ENCODE results near the gene MYH16.

MYH16 gene

DNA sequence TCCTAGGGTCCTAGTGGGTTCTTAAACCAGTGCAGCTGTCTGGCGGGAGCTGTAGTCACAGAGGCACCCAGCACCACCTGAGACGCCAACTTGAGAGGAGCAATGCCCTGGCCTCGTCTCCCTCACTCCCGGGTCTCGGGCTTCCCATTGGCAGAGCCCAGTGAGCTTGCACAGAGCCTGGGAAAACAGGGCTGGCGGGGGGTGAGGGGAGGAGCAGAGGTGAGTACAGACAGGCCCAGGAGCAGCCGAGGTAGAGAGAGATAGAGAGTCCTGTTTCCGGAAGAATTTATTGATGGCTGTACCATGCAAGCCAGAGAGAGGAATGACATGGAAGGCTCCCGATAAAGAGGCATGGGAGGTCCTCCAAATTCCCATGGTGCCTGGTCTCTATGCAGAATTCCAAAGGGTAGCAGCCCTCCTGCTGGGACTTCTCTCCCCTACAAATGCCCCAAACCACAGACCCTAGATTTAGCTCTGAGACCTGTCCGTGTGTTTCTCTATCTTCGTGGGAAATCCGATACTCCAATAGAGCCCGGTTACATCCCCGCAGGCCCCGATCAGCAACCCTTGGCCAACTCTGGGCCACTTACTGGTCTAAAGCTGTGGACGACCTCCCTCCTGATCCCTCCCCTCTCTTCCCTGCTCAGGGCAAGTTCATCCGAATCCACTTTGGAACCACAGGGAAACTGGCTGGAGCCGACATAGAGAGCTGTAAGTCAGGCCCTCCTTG, 20.3 kb upstream of the MYH16 start:
- TF ChIP-seq, protein P1, sequence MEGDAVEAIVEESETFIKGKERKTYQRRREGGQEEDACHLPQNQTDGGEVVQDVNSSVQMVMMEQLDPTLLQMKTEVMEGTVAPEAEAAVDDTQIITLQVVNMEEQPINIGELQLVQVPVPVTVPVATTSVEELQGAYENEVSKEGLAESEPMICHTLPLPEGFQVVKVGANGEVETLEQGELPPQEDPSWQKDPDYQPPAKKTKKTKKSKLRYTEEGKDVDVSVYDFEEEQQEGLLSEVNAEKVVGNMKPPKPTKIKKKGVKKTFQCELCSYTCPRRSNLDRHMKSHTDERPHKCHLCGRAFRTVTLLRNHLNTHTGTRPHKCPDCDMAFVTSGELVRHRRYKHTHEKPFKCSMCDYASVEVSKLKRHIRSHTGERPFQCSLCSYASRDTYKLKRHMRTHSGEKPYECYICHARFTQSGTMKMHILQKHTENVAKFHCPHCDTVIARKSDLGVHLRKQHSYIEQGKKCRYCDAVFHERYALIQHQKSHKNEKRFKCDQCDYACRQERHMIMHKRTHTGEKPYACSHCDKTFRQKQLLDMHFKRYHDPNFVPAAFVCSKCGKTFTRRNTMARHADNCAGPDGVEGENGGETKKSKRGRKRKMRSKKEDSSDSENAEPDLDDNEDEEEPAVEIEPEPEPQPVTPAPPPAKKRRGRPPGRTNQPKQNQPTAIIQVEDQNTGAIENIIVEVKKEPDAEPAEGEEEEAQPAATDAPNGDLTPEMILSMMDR (conservative IDR thresholded peaks at IDR 0.05; ENCODE audit: low read depth, low read length): no peak
- H3K27me3 ChIP-seq (ENCODE audit: insufficient read depth, low read depth): no peaks in the 10 kb centered on the region
- H3K27ac ChIP-seq: no peak overlapping the region
- H2AFZ ChIP-seq (ENCODE audit: low read depth): no peak overlapping the region
- H3K9ac ChIP-seq: no peak overlapping the region
- H3K36me3 ChIP-seq (ENCODE audit: insufficient read depth): no peaks in the 10 kb centered on the region
- no peaks in the 10 kb centered on the region for H3K4me1 ChIP-seq (ENCODE audit: low read depth, poor library complexity, severe bottlenecking)
- no peaks in the 10 kb centered on the region for H4K20me1 ChIP-seq (ENCODE audit: insufficient read depth)
- no peak overlapping the region for H3K4me3 ChIP-seq (IDR thresholded peaks at IDR 0.05; ENCODE audit: insufficient read depth, low read depth, low read length)
- no peak overlapping the region for H3K4me2 ChIP-seq
- H3K79me2 ChIP-seq (ENCODE audit: insufficient read depth, low read depth): no peaks in the 10 kb centered on the region

DNA sequence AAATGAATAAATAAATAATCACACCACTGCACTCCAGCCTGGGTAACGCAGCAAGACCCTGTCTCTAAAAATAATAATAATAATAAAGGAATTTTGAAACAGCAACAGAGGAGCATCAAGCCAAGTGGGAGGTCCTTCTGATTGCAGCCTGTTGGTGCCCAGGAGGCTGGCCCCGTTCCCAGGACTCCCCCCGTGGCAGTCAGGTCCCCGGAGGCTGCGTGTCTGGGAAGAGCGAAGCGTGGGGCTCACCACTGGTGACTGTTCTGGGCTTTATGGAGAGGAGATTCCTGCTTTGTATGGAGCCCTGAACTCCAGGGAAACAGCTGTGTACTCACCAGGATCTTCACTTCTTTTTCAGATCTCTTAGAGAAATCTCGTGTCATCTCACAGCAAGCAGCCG, 19.3 kb upstream of the MYH16 start:
- Histone ChIP-seq H2AFZ (ENCODE audit: low read depth) (no peak overlapping the region), H3K27ac (no peak overlapping the region), H3K36me3 (ENCODE audit: insufficient read depth) (no peaks in the 10 kb centered on the region), H4K20me1 (ENCODE audit: insufficient read depth) (no peaks in the 10 kb centered on the region), H3K79me2 (ENCODE audit: insufficient read depth, low read depth) (no peaks in the 10 kb centered on the region), H3K9ac (no peak overlapping the region), H3K4me1 (ENCODE audit: low read depth, poor library complexity, severe bottlenecking) (no peaks in the 10 kb centered on the region), H3K4me3 (IDR thresholded peaks at IDR 0.05; ENCODE audit: insufficient read depth, low read depth, low read length) (no peak overlapping the region), H3K4me2 (no peak overlapping the region), H3K27me3 (ENCODE audit: insufficient read depth, low read depth) (no peaks in the 10 kb centered on the region)
- TF ChIP-seq, protein P1 (conservative IDR thresholded peaks at IDR 0.05; ENCODE audit: low read depth, low read length): no peak

DNA sequence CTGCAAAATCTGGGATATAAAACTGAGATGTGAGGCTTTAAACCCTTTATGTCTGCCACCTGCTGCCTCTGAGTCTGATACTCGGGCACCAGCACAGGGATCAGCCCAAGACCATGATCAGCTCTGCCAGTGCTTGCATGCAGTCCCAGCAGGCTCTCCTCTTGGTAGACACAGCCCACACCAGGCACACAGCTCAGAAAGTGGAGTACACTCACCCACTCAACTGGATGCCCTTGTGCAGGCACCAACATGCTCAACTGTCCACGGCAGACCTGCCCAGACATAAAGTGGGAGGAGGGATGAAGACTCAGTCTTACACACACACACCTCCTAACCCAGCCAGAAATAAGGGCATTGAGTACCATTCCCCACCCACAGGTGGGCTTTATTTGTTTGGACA, 18.2 kb upstream of the MYH16 start:
- Histone ChIP-seq H4K20me1 (ENCODE audit: insufficient read depth) (no peaks in the 10 kb centered on the region), H3K79me2 (ENCODE audit: insufficient read depth, low read depth) (no peaks in the 10 kb centered on the region), H3K4me3 (IDR thresholded peaks at IDR 0.05; ENCODE audit: insufficient read depth, low read depth, low read length) (no peak overlapping the region), H3K4me1 (ENCODE audit: low read depth, poor library complexity, severe bottlenecking) (no peaks in the 10 kb centered on the region), H3K4me2 (no peak overlapping the region), H3K27me3 (ENCODE audit: insufficient read depth, low read depth) (no peaks in the 10 kb centered on the region), H3K27ac (no peak overlapping the region), H3K36me3 (ENCODE audit: insufficient read depth) (no peaks in the 10 kb centered on the region), H2AFZ (ENCODE audit: low read depth) (no peak overlapping the region), H3K9ac (no peak overlapping the region)
- TF ChIP-seq, protein P1 (conservative IDR thresholded peaks at IDR 0.05; ENCODE audit: low read depth, low read length): no peak

DNA sequence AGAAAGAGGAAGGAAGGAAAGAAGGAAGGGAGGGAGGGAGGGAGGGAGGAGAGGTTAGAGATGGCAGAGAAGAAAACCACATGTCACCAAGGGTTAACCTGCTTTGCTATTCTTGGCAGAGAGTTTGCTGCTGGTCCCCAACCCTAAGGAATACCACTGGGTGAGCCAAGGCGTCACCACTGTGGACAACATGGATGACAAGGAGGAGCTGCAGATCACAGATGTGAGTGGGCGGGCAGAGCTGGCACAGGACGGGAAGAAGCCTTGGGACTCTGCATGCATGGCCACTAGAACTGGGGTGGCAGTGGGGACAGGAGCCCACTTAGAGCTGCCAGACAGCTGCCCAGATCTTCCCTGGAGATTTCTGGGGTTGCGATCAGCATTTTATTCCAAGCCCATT, 17.2 kb upstream of the MYH16 start:
- Histone ChIP-seq H3K27me3 (ENCODE audit: insufficient read depth, low read depth) (no peaks in the 10 kb centered on the region), H3K4me2 (no peak overlapping the region), H3K9ac (no peak overlapping the region), H3K27ac (no peak overlapping the region), H3K36me3 (ENCODE audit: insufficient read depth) (no peaks in the 10 kb centered on the region), H3K4me3 (IDR thresholded peaks at IDR 0.05; ENCODE audit: insufficient read depth, low read depth, low read length) (no peak overlapping the region), H3K79me2 (ENCODE audit: insufficient read depth, low read depth) (no peaks in the 10 kb centered on the region), H2AFZ (ENCODE audit: low read depth) (no peak overlapping the region), H3K4me1 (ENCODE audit: low read depth, poor library complexity, severe bottlenecking) (no peaks in the 10 kb centered on the region), H4K20me1 (ENCODE audit: insufficient read depth) (no peaks in the 10 kb centered on the region)
- TF ChIP-seq, protein P1 (conservative IDR thresholded peaks at IDR 0.05; ENCODE audit: low read depth, low read length): no peak

Data from KMS-11 (cell line).